ENCODE measurements around the gene HPS5. TPM values are rescaled to one million over a fixed set of nuclear protein-coding genes. Genes with fewer than 3 reads are reported as not detected.

Gene HPS5
- total RNA-seq, 1 experiment from 2014 or later = 15.4 TPM

- Mint-ChIP-seq H3K4me1 (no peaks in the 10 kb centered on the region), H3K4me3 (no peak overlapping the region), H3K36me3 (ENCODE audit: insufficient read depth in 1 of 3, low read depth in 3 of 3) (peaks cover 6 to 52% (median 37%) of the 10 kb centered on the region in 3 experiments; a peak in 6 of 7 replicates), H3K27me3 (ENCODE audit: low read depth) (no peaks in the 10 kb centered on the region), H3K27ac (no peak overlapping the region; a peak in 1 of 7 replicates), H3K9me3 (no peaks in the 10 kb centered on the region)
- no CpG with 5 or more reads among the region's 5 CpGs for WGBS (ENCODE audit: extremely low coverage, insufficient read length, low lambda C conversion rate)
- Histone ChIP-seq H2AK5ac (ENCODE audit: insufficient read length, low read length) (no peak overlapping the region), H3K23me2 (ENCODE audit: insufficient read length, low read depth, low read length, poor library complexity, severe bottlenecking) (no peaks in the 10 kb centered on the region), H2BK15ac (ENCODE audit: low read depth, low read length) (no peak overlapping the region), H3K18ac (ENCODE audit: insufficient read length, low read depth, low read length) (no peak overlapping the region), H3K27ac (ENCODE audit: insufficient read length, low read depth, low read length) (no peak overlapping the region), H3K9ac (ENCODE audit: extremely low read depth, insufficient read length, low read length) (no peak overlapping the region), H2BK120ac (ENCODE audit: low read depth, low read length, poor library complexity, severe bottlenecking) (no peak overlapping the region), H3K79me2 (ENCODE audit: insufficient read depth, low read length) (no peaks in the 10 kb centered on the region), H3K56ac (ENCODE audit: insufficient read length, low read depth, low read length) (no peak overlapping the region), H3K4me2 (ENCODE audit: insufficient read depth, insufficient read length, low read length) (no peak overlapping the region), H2BK5ac (ENCODE audit: insufficient read length, low read length) (no peak overlapping the region), H4K8ac (replicated peaks; ENCODE audit: insufficient read length, low read depth, low read length) (no peak overlapping the region), H2BK12ac (ENCODE audit: insufficient read length, low read depth, low read length) (no peak overlapping the region), H3T11ph (ENCODE audit: low read length) (no peak overlapping the region), H4K5ac (ENCODE audit: insufficient read length, low read depth, low read length) (no peak overlapping the region), H3K23ac (ENCODE audit: insufficient read length, low read depth, low read length) (no peak overlapping the region), H4K20me1 (ENCODE audit: control insufficient read depth, insufficient read depth, insufficient read length) (no peaks in the 10 kb centered on the region), H3K4ac (ENCODE audit: low read depth, low read length) (no peak overlapping the region), H3K79me1 (ENCODE audit: insufficient read depth, low read depth, low read length, poor library complexity, severe bottlenecking) (no peaks in the 10 kb centered on the region), H4K91ac (ENCODE audit: insufficient read length, low read depth, low read length) (no peak overlapping the region), H2AFZ (ENCODE audit: low read length) (no peak overlapping the region), H3K27me3 (ENCODE audit: insufficient read depth, low read length) (no peaks in the 10 kb centered on the region), H3K14ac (ENCODE audit: insufficient read depth, low read length) (no peak overlapping the region), H2BK20ac (ENCODE audit: low read depth, low read length, poor library complexity, severe bottlenecking) (no peak overlapping the region), H3K4me1 (ENCODE audit: insufficient read depth, low read length) (no peaks in the 10 kb centered on the region), H3K9me3 (ENCODE audit: control insufficient read depth, low read depth, low read length) (no peaks in the 10 kb centered on the region)
- no peak for TF ChIP-seq CTCF (conservative IDR thresholded peaks at IDR 0.05)
- DNase-seq = no peak
Measured at GRCh38 chr11:18347471-18348125, 25.7 kb upstream of the HPS5 start.

All from H9 (cell line).